NCI-H2227 treated with DMSO at 0.1 percent for 48 hours (cell line): ENCODE measurements around the gene HRCT1.

Experiments used
- DNase-seq: peaks from one replicate; lab custom pipeline; 2025; lab: John Stamatoyannopoulos, UW

The HRCT1 gene

GRCh38 chr9:35942286-35942685, 36.3 kb downstream of the HRCT1 start:
- DNase-seq: no peak

GRCh38 chr9:35944173-35944572, 38.2 kb downstream of the HRCT1 start:
- DNase-seq: peak; percentile 3

GRCh38 chr9:35944841-35945240, 38.8 kb downstream of the HRCT1 start:
- DNase-seq: no peak

- peak; percentile 2 for DNase-seq
Observed at GRCh38 chr9:35945341-35946018, 39.5 kb downstream of the HRCT1 start.

- no peak for DNase-seq
Observed at GRCh38 chr9:35948451-35948850, 42.4 kb downstream of the HRCT1 start.

- no peak for DNase-seq
Observed at GRCh38 chr9:35948901-35949318, 42.9 kb downstream of the HRCT1 start.

- no peak for DNase-seq
Observed at GRCh38 chr9:35951736-35952135, 45.7 kb downstream of the HRCT1 start.

- DNase-seq: no peak
Observed at GRCh38 chr9:35952526-35953191, 46.7 kb downstream of the HRCT1 start.

- DNase-seq: peak; percentile 67
Observed at GRCh38 chr9:35954942-35955546, 49.0 kb downstream of the HRCT1 start.

GRCh38 chr9:35956651-35957050, 50.6 kb downstream of the HRCT1 start:
- no peak for DNase-seq
